HepG2 (cell line): ENCODE results near the gene DBNDD2. TPM values are rescaled to one million over a fixed set of nuclear protein-coding genes. Genes with fewer than 3 reads are reported as not detected.

Source experiments
- ATAC-seq: fragments of 200-7000 bp; cut with Tn5 transposase; 3 replicates; pipeline ENCODE4 v1.9.1; 2020; ENCODE audit warnings: mild to moderate bottlenecking, moderate library complexity
- BruUV-seq: library from RNA; stranded (reverse); fragments of 400-500 nt; replicated peaks from 2 replicates; lab custom pipeline; 2021; lab: Mats Ljungman, UMichigan
- CTCF ChIA-PET: fragments of 300-600 bp; formaldehyde crosslinking; extraction: SDS; loops from one replicate; lab custom pipeline; 2021; ENCODE audit warnings: low total read pairs, inconsistent platforms, low intra/inter-chr PET ratio; lab: Yijun Ruan, JAX
- POLR2A ChIA-PET: fragments of 350-600 bp; sonication (Branson Sonifier 250); formaldehyde crosslinking; loops from one replicate; lab custom pipeline; 2020; ENCODE audit warnings: antibody characterized with exemption, inconsistent platforms; lab: Yijun Ruan, JAX
- DNase-seq: peaks from one replicate; pipeline ENCODE4 v3.0.0-alpha.2; 2015; ENCODE audit warnings: low spot score
- FAIRE-seq: peaks from 3 replicates; lab custom pipeline; 2011; peaks lifted over from hg19 to GRCh38; lab: Jason Lieb, UNC
- H2AFZ ChIP-seq: one replicate; pipeline ENCODE4 v1.6.1; 2011; ENCODE audit warnings: low read length, inconsistent platforms
- H3K27ac ChIP-seq: fragments of 300-600 bp; 3 replicates; pipeline ENCODE4 v1.8.0; 2011; ENCODE audit warnings: mixed run types, mild to moderate bottlenecking, mixed read lengths, low read length, inconsistent platforms; ENCODE audit not compliant: insufficient read depth; ENCODE audit errors: extremely low read length
- H3K27me3 ChIP-seq, 2 experiments: fragments of 200-600 bp in 1 of 2; 2 replicates in 1 of 2; 3 replicates in 1 of 2; pipeline versions ENCODE4 v1.6.0 to v1.8.0; 2011; ENCODE audit warnings: low read length in 2 of 2, mild to moderate bottlenecking in 2 of 2, moderate library complexity in 2 of 2, inconsistent platforms in 1 of 2; ENCODE audit not compliant: insufficient read depth in 2 of 2, control insufficient read depth in 1 of 2
- H3K36me3 ChIP-seq, 2 experiments: fragments of 200-600 bp in 1 of 2; replicated peaks in 1 of 2; 2 replicates in 1 of 2; 3 replicates in 1 of 2; pipeline versions ENCODE4 v1.5.1 to v1.8.0; 2011; ENCODE audit warnings: low read length in 2 of 2, inconsistent platforms in 1 of 2; ENCODE audit not compliant: insufficient read depth in 2 of 2, control insufficient read depth in 1 of 2
- H3K4me1 ChIP-seq: 2 replicates; pipeline ENCODE4 v1.5.1; 2012; ENCODE audit warnings: low read length, inconsistent platforms; ENCODE audit not compliant: insufficient read depth
- H3K4me2 ChIP-seq: 2 replicates; pipeline ENCODE4 v1.6.0; 2011; ENCODE audit warnings: low read depth, low read length, inconsistent platforms
- H3K4me3 ChIP-seq, 3 experiments: fragments of 200-600 bp in 1 of 3; sonication (generic), shearing (Covaris generic) in 1 of 3; replicated peaks in 1 of 3; 2 replicates each; pipeline ENCODE4 v1.5.1; 2011 to 2016; ENCODE audit warnings: low read length in 3 of 3, inconsistent platforms in 2 of 3, low read depth in 2 of 3, mild to moderate bottlenecking in 2 of 3, control low read depth in 1 of 3, mixed read lengths in 1 of 3; ENCODE audit not compliant: insufficient read depth in 1 of 3
- H3K79me2 ChIP-seq: one replicate; pipeline ENCODE4 v1.6.1; 2011; ENCODE audit warnings: low read length, inconsistent platforms; ENCODE audit not compliant: insufficient read depth
- H3K9ac ChIP-seq: 2 replicates; pipeline ENCODE4 v1.6.0; 2011; ENCODE audit warnings: mild to moderate bottlenecking, low read depth, low read length, inconsistent platforms; ENCODE audit not compliant: insufficient read depth
- H3K9me3 ChIP-seq: 2 replicates; pipeline ENCODE4 v1.5.1; 2012; ENCODE audit warnings: mild to moderate bottlenecking, low read length
- H4K20me1 ChIP-seq: 2 replicates; pipeline ENCODE4 v1.6.0; 2011; ENCODE audit warnings: inconsistent platforms, mild to moderate bottlenecking, low read length, moderate library complexity; ENCODE audit not compliant: insufficient read depth
- AKAP8 ChIP-seq: sonication (generic); formaldehyde crosslinking; IDR thresholded peaks from 2 replicates; pipeline ENCODE4 v1.5.1; 2020; ENCODE audit warnings: mild to moderate bottlenecking, missing genetic modification reagents
- BRCA1 ChIP-seq: sonication (generic); formaldehyde crosslinking; IDR thresholded peaks from 2 replicates; pipeline ENCODE4 v1.4.0; 2020; ENCODE audit warnings: missing genetic modification reagents
- EHMT2 ChIP-seq: fragments of 200-600 bp; sonication (generic); IDR thresholded peaks from 2 replicates; pipeline ENCODE4 v1.7.0; 2017; ENCODE audit warnings: antibody characterized with exemption, low read depth, low read length, borderline replicate concordance
- HMG20B ChIP-seq: conservative IDR thresholded peaks from 2 replicates; pipeline ENCODE4 v1.6.1; 2016; ENCODE audit warnings: missing genetic modification reagents, missing compliant biosample characterization
- IKZF4 ChIP-seq: sonication (generic); formaldehyde crosslinking; IDR thresholded peaks from 2 replicates; pipeline ENCODE4 v1.5.1; 2020; ENCODE audit warnings: borderline replicate concordance, mild to moderate bottlenecking, low read depth, missing genetic modification reagents; ENCODE audit errors: not compliant biosample characterization
- JUN ChIP-seq: sonication (generic); formaldehyde crosslinking; IDR thresholded peaks from 2 replicates; pipeline ENCODE4 v1.4.0; 2020; ENCODE audit warnings: mild to moderate bottlenecking, missing genetic modification reagents
- JUNB ChIP-seq: sonication (generic); formaldehyde crosslinking; IDR thresholded peaks from 2 replicates; pipeline ENCODE4 v1.8.0; 2022; ENCODE audit warnings: missing genetic modification reagents, mild to moderate bottlenecking, borderline replicate concordance
- MXI1 ChIP-seq: IDR thresholded peaks from 3 replicates; pipeline ENCODE4 v1.6.1; 2012; ENCODE audit warnings: low read depth, low read length, inconsistent platforms, borderline replicate concordance
- MYNN ChIP-seq: sonication (generic); formaldehyde crosslinking; IDR thresholded peaks from 2 replicates; pipeline ENCODE4 v1.4.0; 2020; ENCODE audit warnings: mild to moderate bottlenecking, low read depth, missing genetic modification reagents
- NKX3-1 ChIP-seq: sonication (generic); formaldehyde crosslinking; IDR thresholded peaks from 2 replicates; pipeline ENCODE4 v1.5.0; 2020; ENCODE audit warnings: missing genetic modification reagents
- POGZ ChIP-seq: sonication (generic); formaldehyde crosslinking; IDR thresholded peaks from 2 replicates; pipeline ENCODE4 v1.4.0; 2020; ENCODE audit warnings: mild to moderate bottlenecking, missing genetic modification reagents
- PRPF4 ChIP-seq: fragments of 200-400 bp; formaldehyde crosslinking; IDR thresholded peaks from 2 replicates; pipeline ENCODE4 v1.6.1; 2016; ENCODE audit warnings: low read length, low read depth; ENCODE audit not compliant: poor library complexity, severe bottlenecking
- SNRNP70 ChIP-seq: fragments of 200-400 bp; formaldehyde crosslinking; IDR thresholded peaks from 2 replicates; pipeline ENCODE4 v1.6.1; 2017; ENCODE audit warnings: mild to moderate bottlenecking, low read depth, low read length, moderate library complexity
- SRSF4 ChIP-seq: fragments of 200-400 bp; formaldehyde crosslinking; IDR thresholded peaks from one replicate; pipeline ENCODE4 v1.6.1; 2018; ENCODE audit warnings: mild to moderate bottlenecking, low read depth, low read length, moderate library complexity; ENCODE audit not compliant: poor library complexity, severe bottlenecking
- TAF1 ChIP-seq: sonication (generic); formaldehyde crosslinking; IDR thresholded peaks from 2 replicates; pipeline ENCODE4 v1.4.0; 2020; ENCODE audit warnings: missing genetic modification reagents
- YEATS2 ChIP-seq: sonication (generic); formaldehyde crosslinking; IDR thresholded peaks from 2 replicates; pipeline ENCODE4 v1.4.0; 2020; ENCODE audit warnings: missing genetic modification reagents, borderline replicate concordance
- ZBTB7A ChIP-seq: sonication (generic); formaldehyde crosslinking; IDR thresholded peaks from 2 replicates; pipeline ENCODE4 v1.8.0; 2022; ENCODE audit warnings: mild to moderate bottlenecking, missing genetic modification reagents
- ZNF235 ChIP-seq: sonication (generic); formaldehyde crosslinking; IDR thresholded peaks from 2 replicates; pipeline ENCODE4 v1.8.1; 2023; ENCODE audit warnings: mild to moderate bottlenecking, missing genetic modification reagents, borderline replicate concordance
- ZNF329 ChIP-seq: sonication (generic); formaldehyde crosslinking; IDR thresholded peaks from 2 replicates; pipeline ENCODE4 v1.9.0; 2021; ENCODE audit warnings: low read depth, mild to moderate bottlenecking, missing genetic modification reagents
- ZNF354B ChIP-seq: sonication (generic); formaldehyde crosslinking; IDR thresholded peaks from 2 replicates; pipeline ENCODE4 v1.8.0; 2022; ENCODE audit warnings: mild to moderate bottlenecking, missing genetic modification reagents
- WGBS: methylation state at CpG from one replicate; pipeline ENCODE4 v1.1.6; 2017; ENCODE audit warnings: low lambda C conversion rate; 5-methylcytosine and 5-hydroxymethylcytosine counted together
- in situ Hi-C: cut with HindIII; loops from 2 replicates; pipeline ENCODE4 v1.10.0; 2017; ENCODE audit warnings: low pct_unique_long_range_greater_than_20kb; ENCODE audit not compliant: extremely low pct_ligation_motif_present
- intact Hi-C: fragments of 100-400 bp; cut with micrococcal nuclease; formaldehyde crosslinking; loops from one replicate; pipeline ENCODE4 v1.10.0; 2022; ENCODE audit not compliant: unreplicated experiment
- polyA plus RNA-seq, 8 experiments: library from polyadenylated mRNA; depleted of rRNA in 3 of 8; stranded (reverse) in 7 of 8; unstranded in 1 of 8; fragments of >200 nt; fragmentation: Illumina TruSeq in 4 of 8; extraction: Trizol in 4 of 8; gene quantifications; 2 replicates each; pipeline versions ENCODE4 v1.2.1 to v1.2.3, GENCODE V29; 2011 to 2016; ENCODE audit warnings: low read depth in 4 of 8, missing spikeins in 1 of 8, mixed read lengths in 1 of 8; ENCODE audit not compliant: insufficient read depth in 1 of 8
- total RNA-seq, 5 experiments: library from RNA; depleted of rRNA; stranded (reverse); fragments of >200 nt; fragmentation: Illumina TruSeq; extraction: Trizol; gene quantifications; 2 replicates each; pipeline ENCODE4 v1.2.3, GENCODE V29; 2016; ENCODE audit warnings: low read depth in 1 of 5
- TF ChIP-seq, protein P1 (sequence below): sonication (generic); formaldehyde crosslinking; conservative IDR thresholded peaks from 2 replicates; pipeline ENCODE4 v1.4.0; 2020; ENCODE audit warnings: missing genetic modification reagents
- TF ChIP-seq, protein P2 (sequence below): sonication (generic); formaldehyde crosslinking; IDR thresholded peaks from 2 replicates; pipeline ENCODE4 v1.4.0; 2020; ENCODE audit warnings: missing genetic modification reagents

Gene DBNDD2
- total and polyA plus RNA-seq, 2 of the 13 experiments (the other 11 are each of a cell fraction or from before 2014, with no cell fraction given): 16.7 to 47.6 TPM

GRCh38 chr20:45359406-45360148 lies 48.5 kb upstream of the DBNDD2 start:
- CTCF ChIA-PET: interaction anchor here (1.1 kb wide), 1 partner anchor 37 kb away, joined by 3 read pairs; no protein-coding TSS in a partner anchor
- no peaks in the 10 kb centered on the region; a peak in 2 of 5 replicates for H3K27me3 ChIP-seq
- H3K27ac ChIP-seq: peak overlapping the region; percentile 57
- H3K79me2 ChIP-seq: peaks cover 9% of the 10 kb centered on the region
- H3K9me3 ChIP-seq: no peaks in the 10 kb centered on the region
- POLR2A ChIA-PET: interaction anchor here (0.9 to 29.5 kb wide), 10 partner anchors 11 to 412 kb away, joined by 3 to 1422 read pairs (median 5); partner anchors contain the start of genes PIGT and SDC4
- no peaks in the 10 kb centered on the region for H3K36me3 ChIP-seq
- peaks cover 78% of the 10 kb centered on the region for H3K4me1 ChIP-seq
- WGBS: under 1% methylated on average over 9 of the region's 9 CpGs
- ATAC-seq (peak; percentile 13), DNase-seq (peak; percentile 82), FAIRE-seq (peak; percentile 8)
- no peak overlapping the region for H2AFZ ChIP-seq
- in situ Hi-C loops: no loop called here
- intact Hi-C loops: loop anchor here (1.0 to 5.0 kb wide), 5 partner anchors 15 to 413 kb away; partner anchors contain the start of gene PIGT
- BruUV-seq: TSS peak; percentile 41
- peak overlapping the region; percentile 26 to 55 (median 32) for H3K4me3 ChIP-seq
- peaks cover 5% of the 10 kb centered on the region; the same call in 1 of the 2 replicates for H4K20me1 ChIP-seq
- H3K4me2 ChIP-seq: peak overlapping the region; percentile 83
- H3K9ac ChIP-seq: peak overlapping the region; percentile 36
- no peak for TF ChIP-seq MYNN (CRISPR knock-in tag)
- 0 out of 2 replicates have a peak, but pooled peaks have one; percentile 17 for TF ChIP-seq TAF1 (CRISPR knock-in tag)
- TF ChIP-seq JUNB: no peak; the same call in 1 of the 2 replicates
- no peak for TF ChIP-seq IKZF4 (CRISPR knock-in tag)
- TF ChIP-seq ZNF354B (CRISPR knock-in tag): no peak
- no peak for TF ChIP-seq SRSF4
- 0 out of 2 replicates have a peak, but pooled peaks have one; percentile 51 for TF ChIP-seq ZNF329 (CRISPR knock-in tag)
- no peak for TF ChIP-seq ZNF235 (CRISPR knock-in tag)
- TF ChIP-seq MXI1: no peak
- TF ChIP-seq PRPF4: no peak
- peak; percentile 88 for TF ChIP-seq JUN (CRISPR knock-in tag)
- TF ChIP-seq, protein P1, sequence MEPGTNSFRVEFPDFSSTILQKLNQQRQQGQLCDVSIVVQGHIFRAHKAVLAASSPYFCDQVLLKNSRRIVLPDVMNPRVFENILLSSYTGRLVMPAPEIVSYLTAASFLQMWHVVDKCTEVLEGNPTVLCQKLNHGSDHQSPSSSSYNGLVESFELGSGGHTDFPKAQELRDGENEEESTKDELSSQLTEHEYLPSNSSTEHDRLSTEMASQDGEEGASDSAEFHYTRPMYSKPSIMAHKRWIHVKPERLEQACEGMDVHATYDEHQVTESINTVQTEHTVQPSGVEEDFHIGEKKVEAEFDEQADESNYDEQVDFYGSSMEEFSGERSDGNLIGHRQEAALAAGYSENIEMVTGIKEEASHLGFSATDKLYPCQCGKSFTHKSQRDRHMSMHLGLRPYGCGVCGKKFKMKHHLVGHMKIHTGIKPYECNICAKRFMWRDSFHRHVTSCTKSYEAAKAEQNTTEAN (CRISPR knock-in tag): 0 out of 2 replicates have a peak, but pooled peaks have one; percentile 33
- TF ChIP-seq, protein P2, sequence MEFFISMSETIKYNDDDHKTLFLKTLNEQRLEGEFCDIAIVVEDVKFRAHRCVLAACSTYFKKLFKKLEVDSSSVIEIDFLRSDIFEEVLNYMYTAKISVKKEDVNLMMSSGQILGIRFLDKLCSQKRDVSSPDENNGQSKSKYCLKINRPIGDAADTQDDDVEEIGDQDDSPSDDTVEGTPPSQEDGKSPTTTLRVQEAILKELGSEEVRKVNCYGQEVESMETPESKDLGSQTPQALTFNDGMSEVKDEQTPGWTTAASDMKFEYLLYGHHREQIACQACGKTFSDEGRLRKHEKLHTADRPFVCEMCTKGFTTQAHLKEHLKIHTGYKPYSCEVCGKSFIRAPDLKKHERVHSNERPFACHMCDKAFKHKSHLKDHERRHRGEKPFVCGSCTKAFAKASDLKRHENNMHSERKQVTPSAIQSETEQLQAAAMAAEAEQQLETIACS (CRISPR knock-in tag): no peak
- 0 out of 2 replicates have a peak, but pooled peaks have one; percentile 7 for TF ChIP-seq ZBTB7A (CRISPR knock-in tag)
- TF ChIP-seq POGZ (CRISPR knock-in tag): no peak
- TF ChIP-seq YEATS2 (CRISPR knock-in tag): no peak
- TF ChIP-seq BRCA1 (CRISPR knock-in tag): no peak
- TF ChIP-seq NKX3-1 (CRISPR knock-in tag): peak; percentile 62; the same call in 1 of the 2 replicates
- no peak for TF ChIP-seq AKAP8 (CRISPR knock-in tag)
- no peak for TF ChIP-seq SNRNP70
- TF ChIP-seq EHMT2: no peak
- no peak; the same call in 1 of the 2 replicates for TF ChIP-seq HMG20B (CRISPR knock-in tag)
